ENCODE measurements around the gene MAML3. TPM values are rescaled to one million over a fixed set of nuclear protein-coding genes. Genes with fewer than 3 reads are reported as not detected.

MAML3 gene
- total RNA-seq, 6 experiments from 2014 or later, result 1.2 to 1.9 (median 1.6) TPM

GRCh38 chr4:139917896-139918295 is 236.1 kb downstream of the MAML3 start:
- peaks cover 50% of the 10 kb centered on the region for H3K4me1 Mint-ChIP-seq (ENCODE audit: low read depth)

GRCh38 chr4:139916041-139916440 is 237.9 kb downstream of the MAML3 start:
- no peak overlapping the region for H3K27ac Mint-ChIP-seq
- no peak for TF ChIP-seq CTCF (IDR thresholded peaks at IDR 0.05)

More at GRCh38 chr4:139917896-139918295, 236.1 kb downstream of the MAML3 start:
- Mint-ChIP-seq H3K9me3 (no peaks in the 10 kb centered on the region), H3K4me3 (no peak overlapping the region), H3K27ac (no peak overlapping the region), H3K27me3 (ENCODE audit: insufficient read depth) (no peaks in the 10 kb centered on the region), H3K36me3 (ENCODE audit: low read depth) (peaks cover 5% of the 10 kb centered on the region; the same call in 1 of the 2 replicates)
- DNase-seq, result no peak
- no peak for TF ChIP-seq CTCF (IDR thresholded peaks at IDR 0.05)

GRCh38 chr4:139915037-139915436 is 238.9 kb downstream of the MAML3 start:
- no peak overlapping the region for H3K27ac Mint-ChIP-seq
- peaks cover 47% of the 10 kb centered on the region for H3K4me1 Mint-ChIP-seq (ENCODE audit: low read depth)
- TF ChIP-seq CTCF (IDR thresholded peaks at IDR 0.05), result no peak
- H3K4me3 Mint-ChIP-seq, result no peak overlapping the region
- H3K36me3 Mint-ChIP-seq (ENCODE audit: low read depth), result peaks cover 5% of the 10 kb centered on the region; the same call in 1 of the 2 replicates
- H3K27me3 Mint-ChIP-seq (ENCODE audit: insufficient read depth), result no peaks in the 10 kb centered on the region
- no peak for DNase-seq
- H3K9me3 Mint-ChIP-seq, result no peaks in the 10 kb centered on the region

More at GRCh38 chr4:139916041-139916440, 237.9 kb downstream of the MAML3 start:
- no peak for DNase-seq
- peaks cover 52% of the 10 kb centered on the region for H3K4me1 Mint-ChIP-seq (ENCODE audit: low read depth)
- no peaks in the 10 kb centered on the region for H3K27me3 Mint-ChIP-seq (ENCODE audit: insufficient read depth)
- H3K9me3 Mint-ChIP-seq, result no peaks in the 10 kb centered on the region
- peaks cover 5% of the 10 kb centered on the region; the same call in 1 of the 2 replicates for H3K36me3 Mint-ChIP-seq (ENCODE audit: low read depth)
- H3K4me3 Mint-ChIP-seq, result no peak overlapping the region

GRCh38 chr4:139913995-139914598 is 239.9 kb downstream of the MAML3 start:
- Mint-ChIP-seq H3K4me3 (no peak overlapping the region), H3K27me3 (ENCODE audit: insufficient read depth) (no peaks in the 10 kb centered on the region; the same call in 1 of the 2 replicates), H3K4me1 (ENCODE audit: low read depth) (peaks cover 37% of the 10 kb centered on the region), H3K9me3 (no peaks in the 10 kb centered on the region), H3K27ac (0 out of 2 replicates have a peak overlapping the region, but pooled peaks have one; percentile 2), H3K36me3 (ENCODE audit: low read depth) (peaks cover 5% of the 10 kb centered on the region; the same call in 1 of the 2 replicates)
- no peak for TF ChIP-seq CTCF (IDR thresholded peaks at IDR 0.05)
- peak; percentile 57 for DNase-seq

GRCh38 chr4:139913398-139913990 is 240.5 kb downstream of the MAML3 start:
- Mint-ChIP-seq H3K27me3 (ENCODE audit: insufficient read depth) (no peaks in the 10 kb centered on the region; the same call in 1 of the 2 replicates), H3K4me1 (ENCODE audit: low read depth) (peaks cover 31% of the 10 kb centered on the region), H3K36me3 (ENCODE audit: low read depth) (peaks cover 4% of the 10 kb centered on the region; the same call in 1 of the 2 replicates), H3K27ac (0 out of 2 replicates have a peak overlapping the region, but pooled peaks have one; percentile 2), H3K9me3 (no peaks in the 10 kb centered on the region), H3K4me3 (no peak overlapping the region)
- no peak for TF ChIP-seq CTCF (IDR thresholded peaks at IDR 0.05)
- no peak for DNase-seq

Measured in HFFc6 (cell line).